Measurements from ENCODE around the gene DMD.
"Not testable (repeated sequence)": the region's sequence is repeated elsewhere in the genome, so short reads cannot be mapped to it uniquely, and the experiment has no call there.

Gene DMD

DNA sequence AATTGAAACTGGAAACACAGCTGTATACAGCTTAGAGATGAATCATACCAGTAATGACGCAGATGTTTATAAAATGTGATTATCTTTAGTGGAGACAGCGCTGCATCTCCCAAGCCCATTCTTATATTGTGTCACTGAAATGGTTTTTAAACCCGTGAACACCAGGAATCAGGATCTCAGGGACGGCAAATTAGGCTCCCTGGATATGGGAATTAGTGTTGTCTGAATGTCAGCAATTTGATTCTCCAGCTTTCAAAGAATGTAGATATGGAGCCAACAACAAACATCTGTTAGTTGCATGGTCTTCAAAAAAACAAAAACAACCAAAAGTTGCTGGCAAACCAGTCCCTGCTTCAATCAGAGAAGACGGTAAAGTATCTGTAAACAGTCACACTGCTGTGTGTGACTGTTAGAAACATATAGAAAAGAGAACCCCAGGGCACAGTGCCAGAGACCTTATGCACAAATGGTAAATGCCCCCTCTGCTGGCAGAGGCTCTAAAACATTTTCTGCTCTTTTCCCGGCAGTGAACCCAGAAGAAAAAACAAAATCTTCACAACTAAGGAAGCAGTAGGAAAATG, 1787.7 kb downstream of the DMD start:
- no peak for DNase-seq (ENCODE audit: low spot score)

DNA sequence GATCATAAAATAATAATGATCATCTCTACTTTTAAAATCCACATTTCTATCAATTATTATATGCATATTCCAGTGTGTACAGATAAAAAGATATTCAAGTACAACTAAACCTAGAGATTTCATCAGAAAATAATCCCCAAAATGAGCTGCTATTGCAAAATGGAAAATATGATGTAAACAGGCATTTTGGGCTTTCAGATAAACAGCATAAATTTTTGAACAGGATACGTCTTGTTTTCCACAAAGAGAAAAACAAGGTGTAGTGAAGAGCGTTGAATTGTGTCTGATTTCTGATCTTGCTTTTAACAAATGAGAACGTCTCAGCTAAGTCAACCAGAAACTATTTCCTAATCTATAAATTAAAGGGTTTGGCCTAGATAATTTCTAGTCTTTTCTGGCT, 1789.9 kb downstream of the DMD start:
- DNase-seq (ENCODE audit: low spot score), result no peak

- no peak for DNase-seq (ENCODE audit: low spot score)
Measured at GRCh38 chrX:31420711-31421151, 1790.6 kb downstream of the DMD start.

GRCh38 chrX:31420302-31420701, 1791.0 kb downstream of the DMD start:
- DNase-seq (ENCODE audit: low spot score), result no peak

GRCh38 chrX:31397119-31397518, 1814.2 kb downstream of the DMD start:
- DNase-seq (ENCODE audit: low spot score), result no peak

- no peak for DNase-seq (ENCODE audit: low spot score)
Measured at GRCh38 chrX:31392513-31392912, 1818.8 kb downstream of the DMD start.

- DNase-seq (ENCODE audit: low spot score), result no peak
Measured at GRCh38 chrX:31388946-31389345, 1822.4 kb downstream of the DMD start.

DNA sequence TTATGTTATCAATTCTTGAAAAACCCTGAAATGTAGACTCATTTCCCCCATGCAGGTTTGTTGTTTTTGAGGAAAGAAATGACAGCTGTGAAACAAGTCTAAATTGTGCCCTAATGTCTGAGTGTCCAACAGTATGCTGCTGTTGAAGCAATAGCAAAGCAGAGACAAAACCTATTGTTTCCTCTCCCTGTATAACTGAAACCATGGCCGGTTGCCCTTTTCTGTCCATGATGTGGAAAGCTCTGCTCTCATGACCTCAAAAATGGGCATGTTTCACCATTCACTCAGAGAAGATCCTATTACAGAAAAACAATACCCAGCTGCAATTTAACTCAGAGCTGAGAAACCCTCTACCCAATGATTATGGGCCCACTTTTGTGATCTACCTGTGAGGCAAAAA, 1826.9 kb downstream of the DMD start:
- DNase-seq (ENCODE audit: low spot score), result no peak

DNA sequence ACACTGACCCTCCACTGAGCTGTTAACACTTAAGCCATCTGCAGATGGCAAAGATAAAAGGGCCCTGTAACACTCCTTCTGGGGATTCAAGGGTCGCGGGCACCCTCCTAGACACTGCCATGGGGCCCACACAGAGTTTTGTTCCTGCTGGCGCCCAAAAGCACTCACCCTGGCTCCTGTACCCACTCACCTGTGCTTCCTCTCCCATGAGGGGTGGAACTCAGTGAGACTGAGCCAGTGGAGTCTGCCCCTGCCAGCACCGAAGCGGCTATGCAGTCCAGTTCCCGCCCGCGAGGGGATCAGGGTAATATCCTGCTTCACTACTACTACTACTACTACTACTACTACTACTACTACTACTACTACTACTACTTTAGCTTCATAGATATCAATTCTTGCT, 1827.4 kb downstream of the DMD start:
- no peak for DNase-seq (ENCODE audit: low spot score)

GRCh38 chrX:31378973-31379372, 1832.4 kb downstream of the DMD start:
- DNase-seq (ENCODE audit: low spot score), result not testable (repeated sequence)

DNA sequence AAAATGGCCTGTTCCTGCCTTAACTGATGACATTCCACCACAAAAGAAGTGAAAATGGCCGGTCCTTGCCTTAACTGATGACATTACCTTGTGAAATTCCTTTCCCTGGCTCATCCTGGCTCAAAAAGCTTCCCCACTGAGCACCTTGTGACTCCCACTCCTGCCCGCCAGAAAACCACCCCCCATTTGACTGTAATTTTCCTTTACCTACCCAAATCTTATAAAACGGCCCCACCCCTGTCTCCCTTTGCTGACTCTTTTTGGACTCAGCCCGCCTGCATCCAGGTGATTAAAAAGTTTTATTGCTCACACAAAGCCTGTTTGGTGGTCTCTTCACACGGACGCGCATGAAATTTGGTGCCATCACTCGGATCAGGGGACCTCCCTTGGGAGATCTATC, 1833.5 kb downstream of the DMD start:
- DNase-seq (ENCODE audit: low spot score), result not testable (repeated sequence)

GRCh38 chrX:31376408-31377022, 1834.8 kb downstream of the DMD start:
- no peak for DNase-seq (ENCODE audit: low spot score)

DNA sequence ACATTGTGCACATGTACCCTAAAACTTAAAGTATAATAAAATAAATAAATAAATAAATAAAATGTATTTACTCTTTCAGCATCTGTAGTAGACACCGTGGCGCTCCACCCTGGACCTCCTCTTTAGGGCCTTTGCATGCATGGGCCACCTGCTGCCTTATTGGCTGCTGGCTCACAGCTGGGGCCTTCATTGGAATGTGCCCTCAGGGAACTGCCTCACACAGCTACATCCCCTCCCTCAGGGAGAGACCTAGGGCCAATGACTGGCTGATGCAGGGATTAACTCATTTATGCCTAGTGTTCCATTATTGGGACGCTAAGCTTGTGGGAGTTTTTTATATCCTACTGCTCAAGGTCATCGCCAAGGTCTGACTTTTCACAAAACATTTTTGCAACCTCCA, 1836.6 kb downstream of the DMD start:
- DNase-seq (ENCODE audit: low spot score), result no peak

- no peak for DNase-seq (ENCODE audit: low spot score)
Measured at GRCh38 chrX:31371956-31372355, 1839.4 kb downstream of the DMD start.

DNA sequence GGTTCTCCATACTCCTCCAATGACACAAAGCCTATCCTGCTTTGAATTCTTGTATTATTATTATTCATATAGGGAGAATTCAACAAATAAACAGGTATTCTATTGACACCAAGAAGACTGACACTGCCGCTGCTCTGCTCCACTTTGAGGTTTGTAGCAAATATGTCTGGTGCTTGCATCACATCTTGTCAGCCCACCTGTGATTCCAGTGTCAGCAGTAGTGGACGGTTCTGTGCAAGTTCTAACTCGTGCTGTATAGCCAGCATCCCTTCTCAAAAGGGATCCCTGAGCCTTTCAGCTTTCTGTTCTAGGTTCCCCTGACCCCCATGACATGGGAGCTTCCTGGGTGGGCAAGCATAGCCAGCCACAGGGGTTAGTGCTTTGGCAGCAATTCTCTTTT, 1843.5 kb downstream of the DMD start:
- DNase-seq (ENCODE audit: low spot score), result no peak

DNA sequence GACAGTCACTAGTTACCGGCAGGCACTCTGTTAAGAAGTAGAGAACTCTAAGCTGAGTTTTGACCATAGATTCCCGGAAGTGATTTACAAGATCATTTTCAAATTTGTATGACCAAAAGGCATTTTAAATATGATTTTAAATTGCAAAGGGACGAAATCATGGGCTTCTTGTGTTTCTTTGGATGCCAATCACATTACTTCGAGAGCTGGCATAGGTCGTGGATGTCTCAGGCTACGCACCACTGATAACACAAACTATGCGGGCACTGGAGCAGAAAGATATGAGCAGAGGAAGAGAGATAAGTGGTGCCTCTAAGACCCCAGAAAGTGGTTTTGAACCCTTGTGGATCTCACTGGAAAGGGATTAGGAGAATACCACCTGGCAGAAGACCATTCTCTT, 1845.3 kb downstream of the DMD start:
- DNase-seq (ENCODE audit: low spot score), result no peak

- no peak for DNase-seq (ENCODE audit: low spot score)
Measured at GRCh38 chrX:31356275-31357212, 1854.8 kb downstream of the DMD start.

GRCh38 chrX:31355206-31355955, 1856.0 kb downstream of the DMD start:
- no peak for DNase-seq (ENCODE audit: low spot score)

DNA sequence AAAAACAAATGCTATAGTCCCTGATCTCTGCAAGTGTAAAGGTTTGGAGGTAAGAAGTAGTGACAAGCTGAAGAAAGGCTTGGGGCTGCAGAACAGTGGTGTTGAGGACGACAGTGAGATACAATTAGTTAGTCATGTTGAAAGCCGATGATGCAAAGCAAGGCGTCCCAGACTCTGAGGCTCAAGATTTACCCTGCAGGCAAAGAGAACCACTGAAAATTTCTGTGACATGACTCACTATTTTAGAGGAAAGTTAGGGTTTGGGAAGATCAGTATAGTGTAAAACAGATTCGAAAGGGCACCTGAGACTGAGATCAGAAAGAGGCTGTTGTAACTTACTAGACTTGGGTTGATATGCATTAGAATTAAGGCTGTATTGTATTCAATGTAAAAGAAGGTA, 1858.3 kb downstream of the DMD start:
- no peak for DNase-seq (ENCODE audit: low spot score)

DNA sequence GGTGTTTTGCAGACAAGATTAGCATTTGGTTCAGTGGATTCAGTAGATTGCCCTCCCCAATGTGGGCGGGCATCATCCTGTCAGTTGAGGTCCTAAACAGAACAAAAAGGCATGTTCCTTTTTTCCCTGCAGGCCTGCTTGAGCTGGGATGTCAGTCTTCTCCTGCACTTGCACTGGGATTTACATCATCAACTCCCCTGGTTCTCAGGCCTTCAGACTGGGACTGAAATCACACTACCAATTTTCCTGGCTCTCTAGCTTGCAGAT, 1860.6 kb downstream of the DMD start:
- DNase-seq (ENCODE audit: low spot score), result no peak

GRCh38 chrX:31349515-31349914, 1861.8 kb downstream of the DMD start:
- no peak for DNase-seq (ENCODE audit: low spot score)

DNA sequence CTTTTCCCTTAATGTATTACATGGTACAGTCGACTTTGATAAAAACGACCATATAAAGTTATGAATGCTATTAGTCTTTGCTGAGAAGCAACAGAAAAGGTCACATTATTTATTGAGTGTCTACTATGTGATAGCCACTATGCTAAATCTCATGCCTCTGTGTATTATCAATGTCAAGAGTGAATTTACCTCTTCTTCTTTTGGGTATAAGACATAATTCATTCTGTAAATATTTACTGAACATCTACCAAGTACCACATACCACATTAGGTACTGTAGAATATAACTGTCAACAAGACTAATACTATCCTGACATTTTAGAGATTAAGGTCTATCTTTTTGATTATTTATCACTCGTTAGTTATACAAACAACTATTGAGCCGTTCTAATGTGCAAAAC, 1870.8 kb downstream of the DMD start:
- no peak for DNase-seq (ENCODE audit: low spot score)

GRCh38 chrX:31338991-31339350, 1872.4 kb downstream of the DMD start:
- DNase-seq (ENCODE audit: low spot score), result no peak

All from hematopoietic multipotent progenitor cell treated with erythropoietin and hydrocortisone succinate and interleukin-3 and kit ligand, for 15 days (in vitro differentiated cells).